Activated naive CD8-positive, alpha-beta T cell (primary cell): ENCODE results near the gene LRMDA.

Source experiments
- H3K27ac Mint-ChIP-seq: one replicate; pipeline ENCODE4 v1.8.0; 2021; ENCODE audit warnings: mixed read lengths
- H3K27me3 Mint-ChIP-seq: one replicate; pipeline ENCODE4 v1.8.0; 2021; ENCODE audit warnings: mixed read lengths
- H3K36me3 Mint-ChIP-seq: one replicate; pipeline ENCODE4 v1.8.0; 2021; ENCODE audit warnings: mixed read lengths
- H3K4me1 Mint-ChIP-seq: one replicate; pipeline ENCODE4 v1.8.0; 2021; ENCODE audit warnings: low read depth, mixed read lengths
- H3K4me3 Mint-ChIP-seq: one replicate; pipeline ENCODE4 v1.8.0; 2021; ENCODE audit warnings: mild to moderate bottlenecking, mixed read lengths
- H3K9me3 Mint-ChIP-seq: one replicate; pipeline ENCODE4 v1.8.0; 2021; ENCODE audit warnings: low read depth, mixed read lengths

Gene LRMDA

GRCh38 chr10:76454506-76455140 is 1023.2 kb downstream of the LRMDA start:
- Mint-ChIP-seq H3K9me3 (no peaks in the 10 kb centered on the region), H3K27me3 (peaks cover 3% of the 10 kb centered on the region), H3K36me3 (no peaks in the 10 kb centered on the region), H3K4me1 (no peaks in the 10 kb centered on the region), H3K4me3 (no peak overlapping the region), H3K27ac (no peak overlapping the region)

DNA sequence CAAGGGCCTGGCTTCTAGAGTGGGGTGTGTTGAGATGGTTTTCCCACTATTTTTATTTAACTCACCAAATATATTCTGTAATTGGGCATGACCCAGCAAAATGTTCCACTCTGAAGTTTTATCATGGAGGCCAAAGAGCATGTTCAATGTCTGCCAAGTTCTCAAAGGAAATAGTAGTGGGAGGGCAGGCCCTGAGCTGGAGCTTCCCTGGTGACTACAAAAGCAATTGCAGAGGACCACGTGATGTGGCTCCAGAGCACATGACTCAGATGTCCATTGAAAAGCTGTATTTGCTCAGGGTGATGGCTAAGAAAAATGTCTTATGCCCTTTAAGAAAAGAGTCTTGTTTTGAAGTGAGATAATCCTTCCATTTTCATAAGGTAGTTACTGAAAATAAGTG is 1024.8 kb downstream of the LRMDA start:
- Mint-ChIP-seq H3K4me1 (no peaks in the 10 kb centered on the region), H3K27me3 (peaks cover 3% of the 10 kb centered on the region), H3K9me3 (no peaks in the 10 kb centered on the region), H3K27ac (no peak overlapping the region), H3K36me3 (no peaks in the 10 kb centered on the region), H3K4me3 (no peak overlapping the region)

- no peaks in the 10 kb centered on the region for H3K9me3 Mint-ChIP-seq
- no peaks in the 10 kb centered on the region for H3K36me3 Mint-ChIP-seq
- H3K4me3 Mint-ChIP-seq = no peak overlapping the region
- H3K4me1 Mint-ChIP-seq = no peaks in the 10 kb centered on the region
- H3K27me3 Mint-ChIP-seq = peaks cover under 1% of the 10 kb centered on the region
- H3K27ac Mint-ChIP-seq = no peak overlapping the region
Measured at GRCh38 chr10:76459016-76459730, 1027.7 kb downstream of the LRMDA start.

GRCh38 chr10:76461024-76461423 is 1029.6 kb downstream of the LRMDA start:
- Mint-ChIP-seq H3K36me3 (no peaks in the 10 kb centered on the region), H3K4me1 (no peaks in the 10 kb centered on the region), H3K4me3 (no peak overlapping the region), H3K27ac (no peak overlapping the region), H3K9me3 (no peaks in the 10 kb centered on the region), H3K27me3 (peaks cover 2% of the 10 kb centered on the region)

- Mint-ChIP-seq H3K36me3 (no peaks in the 10 kb centered on the region), H3K4me3 (no peak overlapping the region), H3K27me3 (peaks cover 2% of the 10 kb centered on the region), H3K4me1 (no peaks in the 10 kb centered on the region), H3K9me3 (no peaks in the 10 kb centered on the region), H3K27ac (no peak overlapping the region)
Measured at GRCh38 chr10:76463111-76463510, 1031.7 kb downstream of the LRMDA start.

DNA sequence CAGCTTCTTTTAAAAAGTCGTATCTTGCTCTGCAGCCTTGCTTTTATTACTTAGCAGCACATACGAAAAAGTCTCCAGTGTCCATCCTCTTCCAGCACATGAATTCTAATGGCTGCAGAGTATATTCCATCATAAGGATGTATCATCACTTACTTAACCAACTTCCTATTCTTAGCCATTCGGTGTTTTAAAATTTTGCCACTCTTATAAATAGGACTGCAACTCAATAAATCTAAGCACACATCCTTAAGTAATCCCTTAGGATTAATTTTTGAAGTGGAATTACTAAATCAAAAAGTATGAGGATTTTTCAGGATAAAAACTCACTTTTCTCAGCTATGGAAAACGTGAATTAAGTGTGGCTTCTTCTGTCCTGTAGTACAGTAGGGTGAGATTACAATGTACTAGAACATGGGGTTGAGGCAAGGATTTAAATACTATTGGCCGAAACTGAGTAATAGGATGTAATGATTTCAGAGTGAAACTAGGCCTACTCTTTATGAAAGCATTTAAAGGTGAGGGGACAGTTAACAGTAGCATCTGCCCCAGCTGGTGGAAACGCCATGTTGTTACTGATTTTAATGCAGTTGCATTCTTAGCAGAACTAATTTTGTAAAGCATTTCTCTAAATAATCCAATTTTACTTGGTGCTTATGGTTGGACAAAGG is 1035.5 kb downstream of the LRMDA start:
- no peak overlapping the region for H3K27ac Mint-ChIP-seq
- no peaks in the 10 kb centered on the region for H3K4me1 Mint-ChIP-seq
- H3K9me3 Mint-ChIP-seq = no peaks in the 10 kb centered on the region
- H3K36me3 Mint-ChIP-seq = no peaks in the 10 kb centered on the region
- H3K27me3 Mint-ChIP-seq = peaks cover 2% of the 10 kb centered on the region
- H3K4me3 Mint-ChIP-seq = no peak overlapping the region

DNA sequence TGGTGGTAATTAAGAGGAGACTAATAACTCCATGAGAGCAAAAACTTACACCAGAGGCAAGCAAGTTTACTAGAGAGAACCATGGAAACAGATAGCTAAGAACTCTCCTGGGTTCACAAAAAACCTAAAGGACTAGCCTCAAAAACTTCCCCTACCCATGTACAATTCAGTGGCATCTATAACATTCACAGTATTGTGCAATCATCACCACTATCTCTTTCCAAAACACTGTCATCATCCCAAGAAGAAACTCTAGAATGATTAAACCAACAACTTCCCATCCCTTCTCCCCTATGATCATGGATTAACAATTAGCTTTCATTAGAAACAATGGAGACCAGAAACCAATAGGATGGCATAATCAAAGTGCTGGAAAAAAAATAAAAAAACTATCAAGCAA is 1038.3 kb downstream of the LRMDA start:
- H3K36me3 Mint-ChIP-seq = no peaks in the 10 kb centered on the region
- no peaks in the 10 kb centered on the region for H3K9me3 Mint-ChIP-seq
- no peak overlapping the region for H3K4me3 Mint-ChIP-seq
- H3K27ac Mint-ChIP-seq = no peak overlapping the region
- peaks cover 2% of the 10 kb centered on the region for H3K27me3 Mint-ChIP-seq
- no peaks in the 10 kb centered on the region for H3K4me1 Mint-ChIP-seq

GRCh38 chr10:76479103-76479790 is 1047.8 kb downstream of the LRMDA start:
- Mint-ChIP-seq H3K27me3 (no peaks in the 10 kb centered on the region), H3K27ac (no peak overlapping the region), H3K9me3 (no peaks in the 10 kb centered on the region), H3K4me1 (no peaks in the 10 kb centered on the region), H3K4me3 (no peak overlapping the region), H3K36me3 (no peaks in the 10 kb centered on the region)

DNA sequence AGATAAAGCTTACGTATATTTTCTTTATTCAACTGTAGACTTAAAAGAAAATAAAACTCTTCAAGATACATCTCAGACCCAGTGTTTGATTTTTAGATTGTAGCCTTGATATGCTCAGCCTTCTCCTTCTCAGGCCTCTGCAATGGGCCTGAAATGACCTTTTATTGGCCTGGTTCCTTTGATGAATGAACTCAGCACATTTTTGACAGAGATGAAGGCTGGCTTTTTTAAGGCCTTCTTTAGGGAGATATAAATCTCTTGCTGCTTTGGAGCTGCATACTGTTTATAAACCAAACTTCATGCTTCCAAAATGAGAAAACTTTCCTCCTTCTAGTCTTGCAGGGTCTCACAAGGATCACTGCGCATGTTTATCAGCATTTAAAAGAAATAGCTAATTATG is 1049.8 kb downstream of the LRMDA start:
- Mint-ChIP-seq H3K9me3 (no peaks in the 10 kb centered on the region), H3K27me3 (no peaks in the 10 kb centered on the region), H3K36me3 (no peaks in the 10 kb centered on the region), H3K4me1 (no peaks in the 10 kb centered on the region), H3K4me3 (no peak overlapping the region), H3K27ac (no peak overlapping the region)

DNA sequence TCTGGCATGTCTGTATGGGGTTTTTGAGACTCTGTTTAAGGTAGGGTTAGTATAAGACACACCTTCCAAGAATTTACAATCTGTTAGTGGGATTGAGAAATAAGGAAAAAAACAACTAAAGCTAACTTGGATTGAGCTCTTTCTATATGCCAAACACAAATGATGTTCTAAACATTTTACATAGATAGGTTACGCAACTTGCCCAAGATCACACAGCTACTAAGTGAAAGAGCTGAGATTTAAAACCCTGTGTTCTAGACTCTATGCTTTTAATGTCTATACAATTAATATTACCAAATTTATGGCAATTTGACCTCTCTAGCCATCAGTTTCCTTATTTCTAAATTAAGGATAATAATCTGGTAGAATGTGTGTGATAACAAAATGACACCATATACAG is 1056.2 kb downstream of the LRMDA start:
- Mint-ChIP-seq H3K9me3 (peaks cover 24% of the 10 kb centered on the region), H3K27ac (no peak overlapping the region), H3K4me1 (no peaks in the 10 kb centered on the region), H3K27me3 (no peaks in the 10 kb centered on the region), H3K4me3 (no peak overlapping the region), H3K36me3 (no peaks in the 10 kb centered on the region)

- H3K27me3 Mint-ChIP-seq = no peaks in the 10 kb centered on the region
- H3K36me3 Mint-ChIP-seq = no peaks in the 10 kb centered on the region
- H3K27ac Mint-ChIP-seq = no peak overlapping the region
- peaks cover 24% of the 10 kb centered on the region for H3K9me3 Mint-ChIP-seq
- no peaks in the 10 kb centered on the region for H3K4me1 Mint-ChIP-seq
- H3K4me3 Mint-ChIP-seq = no peak overlapping the region
Measured at GRCh38 chr10:76488602-76489001, 1057.2 kb downstream of the LRMDA start.

DNA sequence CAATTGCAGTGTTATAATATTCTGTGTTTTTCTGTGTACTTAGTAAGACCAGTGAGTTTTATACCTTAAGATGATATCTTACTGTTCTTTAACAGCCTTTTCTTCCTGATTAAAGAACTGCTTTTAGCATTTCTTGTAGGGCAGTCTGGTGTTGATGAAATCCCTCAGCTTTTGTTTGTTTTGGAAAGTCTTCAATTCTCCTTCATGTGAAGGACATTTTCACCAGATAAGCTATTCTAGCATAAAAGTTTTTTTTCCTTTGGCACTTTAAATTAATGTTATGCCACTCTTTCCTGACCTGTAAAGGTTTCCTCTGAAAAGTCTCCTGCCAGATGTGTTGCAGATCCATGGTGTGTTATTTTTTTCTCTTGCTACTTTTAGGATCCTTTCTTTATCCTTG is 1059.8 kb downstream of the LRMDA start:
- no peaks in the 10 kb centered on the region for H3K27me3 Mint-ChIP-seq
- no peaks in the 10 kb centered on the region for H3K36me3 Mint-ChIP-seq
- H3K4me3 Mint-ChIP-seq = no peak overlapping the region
- H3K9me3 Mint-ChIP-seq = peaks cover 33% of the 10 kb centered on the region
- H3K27ac Mint-ChIP-seq = no peak overlapping the region
- no peaks in the 10 kb centered on the region for H3K4me1 Mint-ChIP-seq

DNA sequence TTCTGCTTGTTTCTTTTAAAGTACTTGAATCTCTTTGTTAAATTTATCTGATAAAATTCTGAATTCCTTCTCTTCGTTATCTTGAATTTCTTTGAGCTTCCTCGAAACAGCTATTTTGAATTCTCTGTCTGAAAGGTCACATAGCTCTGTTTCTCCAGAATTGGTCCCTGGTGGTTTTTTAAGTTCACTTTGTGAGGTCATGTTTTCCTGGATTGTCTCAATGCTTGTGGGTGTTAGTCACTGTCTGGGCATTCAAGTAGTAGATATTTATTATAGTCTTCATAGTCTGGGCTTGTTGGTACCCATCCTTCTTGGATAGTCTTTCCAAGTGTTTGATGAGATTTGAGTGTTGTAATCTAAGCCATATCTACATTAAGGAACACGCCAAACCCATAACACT is 1060.6 kb downstream of the LRMDA start:
- no peak overlapping the region for H3K27ac Mint-ChIP-seq
- no peaks in the 10 kb centered on the region for H3K4me1 Mint-ChIP-seq

DNA sequence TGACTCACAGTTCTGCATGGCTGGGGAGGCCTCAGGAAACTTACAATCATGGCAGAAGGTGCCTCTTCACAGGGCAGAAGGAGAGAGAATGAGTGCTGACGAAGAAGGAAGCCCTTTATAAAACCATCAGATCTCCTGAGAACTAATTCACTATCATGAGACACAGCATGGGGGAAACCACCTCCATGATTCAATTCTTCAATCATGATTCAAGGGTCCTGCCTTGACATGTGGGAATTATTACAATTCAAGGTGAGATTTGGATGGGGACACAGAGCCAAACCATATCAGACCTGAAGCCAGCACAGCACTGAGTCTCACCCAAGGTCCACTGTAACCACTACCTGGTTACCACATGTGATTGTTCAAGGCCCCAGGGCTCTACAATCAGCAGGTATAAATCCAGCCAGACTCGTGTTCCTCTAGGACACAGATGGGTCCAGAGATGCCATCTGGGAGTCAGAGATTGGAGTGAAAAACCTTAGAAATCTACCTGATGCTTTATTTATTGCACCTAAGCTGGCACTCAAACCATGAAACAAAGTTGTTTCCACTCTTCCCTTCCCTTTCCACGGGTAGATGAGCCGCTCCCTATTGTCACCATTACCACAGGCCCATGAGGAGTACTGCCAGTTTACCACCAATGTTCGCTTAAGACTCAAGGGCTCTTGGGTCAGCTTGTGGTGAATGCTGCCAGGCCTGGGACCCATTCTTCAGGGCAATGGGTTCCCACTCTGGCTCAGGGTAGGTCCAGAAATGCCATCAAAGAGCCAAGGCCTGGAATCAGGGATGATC is 1061.5 kb downstream of the LRMDA start:
- no peaks in the 10 kb centered on the region for H3K4me1 Mint-ChIP-seq
- no peaks in the 10 kb centered on the region for H3K36me3 Mint-ChIP-seq
- H3K4me3 Mint-ChIP-seq = no peak overlapping the region
- peaks cover 30% of the 10 kb centered on the region for H3K9me3 Mint-ChIP-seq
- no peaks in the 10 kb centered on the region for H3K27me3 Mint-ChIP-seq
- no peak overlapping the region for H3K27ac Mint-ChIP-seq

More for the DNA sequence above, 1060.6 kb downstream of the LRMDA start:
- Mint-ChIP-seq H3K36me3 (no peaks in the 10 kb centered on the region), H3K9me3 (peaks cover 32% of the 10 kb centered on the region), H3K27me3 (no peaks in the 10 kb centered on the region), H3K4me3 (no peak overlapping the region)
